Activated CD8-positive, alpha-beta memory T cell treated with anti-CD3 and anti-CD28 coated beads for 24 hours (primary cell): ENCODE measurements around the gene BTBD1.
A peak's percentile ranks its signal among the peaks of the same experiment; 100 is the strongest.

Experiments
- DNase-seq: peaks from one replicate; pipeline ENCODE4 v3.0.0-alpha.2; 2020

Gene BTBD1

DNA sequence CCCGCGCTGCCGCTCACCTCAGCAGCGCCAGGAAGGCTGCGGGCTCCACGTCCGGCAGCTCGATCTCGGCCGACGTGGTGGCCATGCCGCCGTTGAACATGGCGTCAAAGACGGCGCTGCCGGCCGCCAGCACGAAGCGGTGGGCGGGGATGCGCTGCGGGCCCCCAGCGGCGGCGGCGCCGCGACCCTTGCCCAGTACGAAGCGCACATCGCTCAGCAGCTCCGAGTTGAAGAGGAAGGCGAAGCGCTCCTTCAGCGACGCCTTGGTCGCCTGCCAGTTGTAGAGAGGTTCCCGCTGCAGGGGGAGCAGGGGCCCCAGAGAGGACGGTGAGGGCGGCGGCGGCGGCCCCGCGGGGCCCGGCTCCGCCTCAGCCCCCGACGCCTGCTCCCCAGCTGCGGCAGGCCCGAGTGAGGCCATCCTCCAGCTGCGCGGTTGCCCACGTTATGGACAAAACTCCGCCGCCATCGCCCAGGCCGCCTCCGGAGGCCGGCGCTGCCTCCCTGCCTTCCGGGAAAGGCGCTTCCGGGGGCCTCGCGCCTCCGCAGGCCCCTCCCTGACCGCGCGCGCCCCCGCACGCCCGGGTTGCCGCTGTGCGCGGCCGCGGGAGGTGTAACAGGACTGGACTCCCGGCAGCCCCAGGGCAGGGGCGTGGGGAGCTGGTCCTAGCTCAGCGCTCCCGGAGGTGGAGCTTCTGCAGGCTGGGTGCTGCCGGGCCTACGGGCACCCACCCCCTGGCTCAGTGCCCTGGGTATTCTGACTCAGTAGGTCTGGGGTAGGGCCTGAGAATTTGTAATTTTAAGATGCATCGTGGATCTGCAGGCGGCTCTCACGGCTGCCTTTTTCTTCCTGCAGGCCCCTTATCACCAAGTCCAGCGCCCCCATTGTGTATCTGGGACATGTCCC is at the start of gene BTBD1:
BTBD1 (minus strand) TSS at position 519 of the 904 bp plus-strand sequence; CDS start at position 418, 101 bp downstream.
- peak; percentile 93 for DNase-seq

GRCh38 chr15:83115831-83116565 is 48.9 kb upstream of the BTBD1 start:
- DNase-seq: no peak

DNA sequence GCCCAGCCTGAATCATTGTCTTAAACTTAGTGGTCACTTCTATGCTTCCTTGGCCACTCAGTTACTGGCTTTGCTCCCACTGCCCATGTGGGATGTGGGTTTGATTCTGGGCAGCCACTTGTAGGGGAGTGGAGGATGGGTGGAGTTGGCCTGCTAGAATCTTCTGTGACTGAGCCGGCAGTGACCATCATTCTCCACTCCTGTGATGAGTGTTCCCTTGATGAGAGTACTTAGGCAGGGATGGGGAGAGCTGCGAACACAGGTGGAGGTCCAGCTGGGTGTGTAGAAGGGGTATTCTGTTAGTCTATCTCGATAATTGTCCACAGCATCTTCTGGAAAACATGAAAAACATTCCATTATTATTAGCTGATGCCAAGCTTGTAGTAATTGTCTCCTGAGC is 48.4 kb upstream of the BTBD1 start:
- no peak for DNase-seq

DNA sequence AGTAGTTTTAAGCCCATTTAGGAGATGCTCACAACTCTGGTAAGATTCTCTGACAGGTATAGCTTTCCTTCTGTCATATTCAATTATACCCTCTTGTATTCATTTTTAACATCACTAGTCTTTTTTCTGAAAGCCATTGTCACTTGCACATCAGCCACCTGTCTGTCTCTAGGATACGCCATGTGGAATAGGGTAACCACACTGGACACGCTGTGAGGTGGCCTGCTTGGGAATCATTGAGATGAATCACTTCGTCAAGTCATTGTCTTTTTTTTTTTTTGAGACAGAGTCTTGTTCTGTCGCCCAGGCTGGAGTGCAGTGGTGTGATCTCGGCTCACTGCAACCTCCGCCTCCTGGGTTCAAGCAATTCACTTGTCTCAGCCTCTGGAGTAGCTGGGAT is 47.8 kb upstream of the BTBD1 start:
- no peak for DNase-seq

DNA sequence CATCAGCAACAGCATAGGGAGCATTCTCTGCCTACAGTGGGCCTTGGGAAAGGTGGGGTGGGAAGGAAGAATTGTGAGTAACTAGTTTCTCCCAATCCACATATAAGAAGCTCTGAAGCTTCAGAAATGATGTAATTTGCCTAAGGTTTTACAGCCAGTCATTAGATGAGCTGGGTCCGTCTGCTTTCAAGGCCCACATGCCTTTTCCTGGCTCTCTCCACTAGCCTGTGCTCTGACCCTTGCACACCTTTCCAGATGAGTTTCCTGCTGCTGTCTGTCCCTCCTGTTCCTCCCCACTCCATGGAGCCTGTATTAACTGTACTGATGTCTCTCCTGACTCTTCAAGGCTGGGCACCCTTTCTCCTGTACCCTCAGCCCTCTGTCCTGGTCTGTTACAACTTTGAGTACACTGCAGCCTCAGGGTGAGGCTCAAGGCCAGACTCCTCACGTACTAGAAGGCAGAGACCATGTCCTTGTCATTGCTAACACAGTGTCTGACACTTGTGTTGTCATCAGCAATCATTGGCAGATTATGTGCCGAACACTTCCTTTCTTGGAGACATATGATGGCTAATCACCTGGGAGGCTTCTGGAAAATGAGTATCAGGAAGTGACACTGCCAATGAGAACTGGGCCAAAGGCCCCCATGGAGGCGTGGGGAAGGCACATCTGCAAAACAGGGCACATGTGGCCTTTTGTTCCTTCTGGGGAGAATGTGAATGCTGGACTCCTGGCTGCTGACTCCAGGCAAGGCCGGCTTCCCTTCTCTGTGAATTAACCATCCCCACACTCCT is 47.0 kb upstream of the BTBD1 start:
- DNase-seq: no peak

DNA sequence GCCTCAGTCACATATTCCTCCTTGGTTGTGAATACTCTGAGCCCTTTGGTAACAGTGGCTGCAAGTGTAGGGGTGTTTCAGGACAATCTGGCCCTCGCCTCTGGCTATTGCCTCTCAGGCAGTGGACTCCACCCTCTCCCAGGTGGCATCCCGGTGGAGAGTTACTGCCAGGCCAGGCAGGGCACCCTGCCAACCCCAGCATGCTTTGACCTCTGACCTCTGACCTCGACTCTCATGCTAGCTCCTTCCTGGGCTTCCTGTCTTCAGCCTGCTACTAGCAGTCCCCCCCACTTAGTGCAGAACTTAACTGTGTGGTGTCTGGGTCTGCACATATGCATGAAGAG is 45.9 kb upstream of the BTBD1 start:
- DNase-seq: no peak

DNA sequence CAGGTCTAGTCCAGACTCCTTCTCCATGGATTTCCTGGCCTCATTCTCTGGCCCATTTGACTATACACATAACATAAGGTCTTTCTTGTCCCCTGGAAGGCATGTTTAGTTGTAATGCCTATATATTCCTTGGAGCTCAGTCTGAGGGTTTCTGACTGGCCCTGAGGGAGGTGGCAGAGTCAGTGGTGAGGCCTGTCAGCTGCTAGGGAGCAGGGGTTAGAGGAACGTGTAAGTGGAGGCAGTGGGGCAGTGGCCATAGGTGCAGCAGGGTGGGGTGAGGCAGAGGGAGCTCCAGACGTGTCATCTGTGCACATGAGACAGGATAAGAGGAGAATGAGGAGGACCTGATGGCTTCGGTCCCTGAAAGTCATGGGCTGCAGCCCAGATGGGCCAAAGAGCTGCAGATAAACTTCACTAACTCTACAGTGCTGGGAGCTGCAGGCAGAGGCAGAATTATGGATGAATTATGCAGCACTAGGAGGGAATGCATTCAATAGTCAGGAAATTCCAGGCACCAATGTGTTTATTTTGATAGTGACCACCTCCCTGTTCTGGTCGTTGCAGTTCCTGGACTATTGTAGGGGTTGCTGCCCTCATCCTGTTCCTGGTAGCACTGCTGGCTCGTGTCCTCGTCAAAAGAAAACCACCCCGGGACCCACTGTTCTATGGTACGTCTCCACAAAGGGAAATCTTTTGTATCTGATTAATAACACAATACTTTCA is 45.3 kb upstream of the BTBD1 start:
- DNase-seq: no peak

- DNase-seq: no peak
Observed at GRCh38 chr15:83111149-83111548, 44.1 kb upstream of the BTBD1 start.

GRCh38 chr15:83110381-83110780 is 43.3 kb upstream of the BTBD1 start:
- DNase-seq: no peak

- no peak for DNase-seq
Observed at GRCh38 chr15:83109532-83109931, 42.5 kb upstream of the BTBD1 start.

GRCh38 chr15:83108266-83109219 is 41.5 kb upstream of the BTBD1 start:
- peak; percentile 67 for DNase-seq

DNA sequence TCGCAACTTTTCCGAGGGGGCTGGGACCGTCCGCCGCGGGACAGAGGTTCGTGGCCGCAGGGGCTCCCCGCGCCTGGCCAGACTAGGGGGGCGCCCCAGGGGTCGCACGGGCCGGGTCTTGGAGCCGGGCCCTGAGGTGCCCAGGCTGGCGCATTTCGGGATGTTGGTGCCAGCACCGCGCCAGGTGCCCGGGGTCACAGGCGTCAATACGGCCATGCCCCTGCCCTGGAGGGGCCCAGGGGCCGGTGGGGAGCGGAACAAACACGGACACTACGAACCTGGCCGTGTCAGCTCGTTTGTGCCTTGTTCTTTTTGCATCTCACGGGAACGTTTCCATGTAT is 40.8 kb upstream of the BTBD1 start:
- DNase-seq: no peak

DNA sequence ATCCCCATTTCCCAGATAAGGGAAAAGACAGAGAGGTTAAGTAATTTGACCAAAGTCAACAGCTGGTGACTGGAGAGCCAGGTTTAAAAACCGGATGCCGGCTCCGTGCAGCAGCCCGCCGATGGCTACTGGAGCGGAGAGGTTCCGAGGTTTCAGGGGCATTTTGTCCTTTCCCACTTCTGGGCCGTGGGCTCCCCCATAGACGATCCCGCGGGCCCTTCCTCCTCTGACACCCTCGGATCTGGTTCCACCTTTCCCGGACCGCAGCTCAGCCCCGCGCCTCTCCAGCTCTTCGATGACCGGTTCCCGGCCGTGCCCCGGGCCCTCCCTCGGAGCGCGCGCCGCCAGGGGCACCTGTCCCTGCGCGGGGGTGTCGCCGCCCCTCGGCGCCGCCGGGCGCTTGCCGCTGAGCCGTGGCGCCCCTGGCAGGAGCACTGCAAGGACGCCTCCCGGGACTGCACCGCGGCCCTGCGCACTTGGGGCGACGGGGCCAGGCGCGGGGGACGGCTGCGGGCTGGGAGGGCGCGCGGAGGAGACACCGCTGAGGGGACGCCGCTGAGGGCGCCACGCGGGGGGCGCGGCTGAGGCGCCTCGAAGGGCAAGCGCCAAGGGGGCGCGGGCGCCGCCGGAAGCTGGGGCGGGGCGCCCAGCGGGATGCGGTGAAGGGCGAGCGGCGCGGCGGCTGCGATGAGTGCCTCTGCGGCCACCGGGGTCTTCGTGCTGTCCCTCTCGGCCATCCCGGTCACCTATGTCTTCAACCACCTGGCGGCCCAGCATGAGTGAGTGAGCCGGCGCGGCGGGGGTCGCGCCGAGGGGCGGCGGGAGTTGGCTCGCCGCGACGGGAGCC is 40.2 kb upstream of the BTBD1 start, which contains the start of gene TM6SF1:
TM6SF1 (plus strand) TSS at position 652 of the 847 bp plus-strand sequence; CDS start at position 688, 36 bp downstream.
- DNase-seq: peak; percentile 61

- DNase-seq: no peak
Observed at GRCh38 chr15:83105440-83105839, 38.4 kb upstream of the BTBD1 start.

GRCh38 chr15:83104141-83104540 is 37.1 kb upstream of the BTBD1 start:
- no peak for DNase-seq

GRCh38 chr15:83102346-83102745 is 35.3 kb upstream of the BTBD1 start:
- no peak for DNase-seq

- no peak for DNase-seq
Observed at GRCh38 chr15:83100097-83100646, 33.1 kb upstream of the BTBD1 start.

DNA sequence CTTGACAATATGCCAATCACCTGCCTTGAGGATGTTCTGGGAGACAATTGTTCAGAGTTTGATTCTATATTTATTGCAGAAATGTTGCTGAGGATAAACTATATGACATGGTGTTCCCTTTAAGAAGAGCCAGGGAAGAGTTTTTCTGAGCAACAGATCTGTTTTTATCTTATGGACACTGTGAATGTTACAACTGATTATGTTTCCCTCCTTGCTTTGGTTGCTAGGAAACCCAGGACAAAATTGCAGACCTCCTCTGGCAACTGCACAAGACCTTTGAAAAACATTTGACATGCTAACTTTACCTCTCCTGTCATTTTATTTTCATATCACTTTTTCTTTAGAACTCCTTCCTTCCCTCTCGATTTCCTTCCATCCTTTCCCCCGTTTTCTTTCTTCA is 32.2 kb upstream of the BTBD1 start:
- DNase-seq: no peak

GRCh38 chr15:83098079-83098478 is 31.0 kb upstream of the BTBD1 start:
- DNase-seq: no peak

DNA sequence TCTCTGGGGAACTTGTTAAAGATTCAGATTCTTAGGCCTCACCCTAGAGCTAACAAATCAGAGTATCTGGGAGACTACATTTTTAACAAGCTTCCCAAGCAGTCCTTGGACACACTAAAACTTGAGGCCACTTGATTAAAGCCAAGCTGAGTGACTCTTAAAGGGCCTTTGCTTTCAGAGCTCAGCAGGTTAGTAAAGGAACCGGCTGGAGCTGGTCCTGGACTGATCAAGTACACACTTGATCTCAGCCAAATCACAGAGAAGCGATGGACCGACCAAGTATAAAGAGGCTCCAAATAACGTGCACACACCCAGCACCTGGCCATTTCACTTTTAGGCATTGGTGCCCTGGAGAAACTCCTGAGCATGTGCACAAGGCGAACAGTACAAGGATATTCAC is 27.5 kb upstream of the BTBD1 start:
- DNase-seq: no peak
